ENCODE data around the gene USP24.

Gene USP24

GRCh38 chr1:55081188-55081904, 133.8 kb downstream of the USP24 start:
- H3K79me1 ChIP-seq (ENCODE audit: low read length): no peaks in the 10 kb centered on the region
- no peak overlapping the region for H4K8ac ChIP-seq (ENCODE audit: low read depth, low read length)
- H3K4ac ChIP-seq (ENCODE audit: low read depth, low read length): no peak overlapping the region
- no peak overlapping the region for H3K27ac ChIP-seq (ENCODE audit: low read depth, low read length)
- no peak overlapping the region for H2BK120ac ChIP-seq (ENCODE audit: low read depth, low read length)
- no peaks in the 10 kb centered on the region for H3K79me2 ChIP-seq (ENCODE audit: control insufficient read depth, insufficient read depth, low read length)
- H3K4me3 ChIP-seq (ENCODE audit: low read length): no peak overlapping the region
- no peaks in the 10 kb centered on the region for H3K4me1 ChIP-seq (ENCODE audit: control insufficient read depth, low read depth, low read length)
- H3K4me2 ChIP-seq (ENCODE audit: low read length): no peak overlapping the region
- H2BK5ac ChIP-seq (ENCODE audit: low read length): no peak overlapping the region
- no peak overlapping the region for H2BK15ac ChIP-seq (replicated peaks; ENCODE audit: low read depth)
- H3K56ac ChIP-seq (ENCODE audit: low read length): no peak overlapping the region
- H3K9ac ChIP-seq (ENCODE audit: low read length): no peak overlapping the region
- no peak overlapping the region for H2AK5ac ChIP-seq (ENCODE audit: low read length)
- no CpG with 5 or more reads among the region's 9 CpGs for WGBS (ENCODE audit: extremely low coverage, insufficient coverage, low lambda C conversion rate)
- no peaks in the 10 kb centered on the region for H3K27me3 ChIP-seq (ENCODE audit: insufficient read depth, low read length, poor library complexity)
- no peak overlapping the region for H4K5ac ChIP-seq (ENCODE audit: low read length)
- no peak overlapping the region for H3K18ac ChIP-seq (ENCODE audit: low read length)
- DNase-seq: peak; percentile 83
- H3K23ac ChIP-seq (ENCODE audit: low read length): no peak overlapping the region
- peaks cover 7% of the 10 kb centered on the region for H3K36me3 ChIP-seq (ENCODE audit: control insufficient read depth, insufficient read depth, low read length)

- Histone ChIP-seq H2BK5ac (ENCODE audit: low read length) (no peak overlapping the region), H3K79me2 (ENCODE audit: control insufficient read depth, insufficient read depth, low read length) (no peaks in the 10 kb centered on the region), H3K79me1 (ENCODE audit: low read length) (no peaks in the 10 kb centered on the region), H4K5ac (ENCODE audit: low read length) (no peak overlapping the region), H4K8ac (ENCODE audit: low read depth, low read length) (no peak overlapping the region), H3K23ac (ENCODE audit: low read length) (no peak overlapping the region), H3K27me3 (ENCODE audit: insufficient read depth, low read length, poor library complexity) (no peaks in the 10 kb centered on the region), H3K56ac (ENCODE audit: low read length) (no peak overlapping the region), H2BK120ac (ENCODE audit: low read depth, low read length) (no peak overlapping the region), H3K9ac (ENCODE audit: low read length) (no peak overlapping the region), H3K4me3 (ENCODE audit: low read length) (no peak overlapping the region), H3K18ac (ENCODE audit: low read length) (no peak overlapping the region), H3K27ac (ENCODE audit: low read depth, low read length) (no peak overlapping the region), H3K36me3 (ENCODE audit: control insufficient read depth, insufficient read depth, low read length) (peaks cover 7% of the 10 kb centered on the region), H2BK15ac (replicated peaks; ENCODE audit: low read depth) (no peak overlapping the region), H3K4me1 (ENCODE audit: control insufficient read depth, low read depth, low read length) (no peaks in the 10 kb centered on the region), H2AK5ac (ENCODE audit: low read length) (no peak overlapping the region), H3K4ac (ENCODE audit: low read depth, low read length) (no peak overlapping the region), H3K4me2 (ENCODE audit: low read length) (no peak overlapping the region)
- DNase-seq: no peak
- WGBS (ENCODE audit: extremely low coverage, insufficient coverage, low lambda C conversion rate): no CpG with 5 or more reads among the region's 7 CpGs
Measured at GRCh38 chr1:55079651-55080050, 135.5 kb downstream of the USP24 start.

- no peak overlapping the region for H4K8ac ChIP-seq (ENCODE audit: low read depth, low read length)
- H3K56ac ChIP-seq (ENCODE audit: low read length): no peak overlapping the region
- H2AK5ac ChIP-seq (ENCODE audit: low read length): no peak overlapping the region
- no peak overlapping the region for H2BK15ac ChIP-seq (replicated peaks; ENCODE audit: low read depth)
- H3K4me2 ChIP-seq (ENCODE audit: low read length): no peak overlapping the region
- H3K79me2 ChIP-seq (ENCODE audit: control insufficient read depth, insufficient read depth, low read length): no peaks in the 10 kb centered on the region
- no peak overlapping the region for H3K4ac ChIP-seq (ENCODE audit: low read depth, low read length)
- H3K4me1 ChIP-seq (ENCODE audit: control insufficient read depth, low read depth, low read length): no peaks in the 10 kb centered on the region
- no peak overlapping the region for H3K27ac ChIP-seq (ENCODE audit: low read depth, low read length)
- no peak overlapping the region for H2BK120ac ChIP-seq (ENCODE audit: low read depth, low read length)
- no peaks in the 10 kb centered on the region for H3K27me3 ChIP-seq (ENCODE audit: insufficient read depth, low read length, poor library complexity)
- no peak overlapping the region for H3K9ac ChIP-seq (ENCODE audit: low read length)
- WGBS (ENCODE audit: extremely low coverage, insufficient coverage, low lambda C conversion rate): no CpG with 5 or more reads among the region's 3 CpGs
- no peak overlapping the region for H3K4me3 ChIP-seq (ENCODE audit: low read length)
- H3K36me3 ChIP-seq (ENCODE audit: control insufficient read depth, insufficient read depth, low read length): peaks cover 7% of the 10 kb centered on the region
- H3K18ac ChIP-seq (ENCODE audit: low read length): no peak overlapping the region
- H3K23ac ChIP-seq (ENCODE audit: low read length): no peak overlapping the region
- H4K5ac ChIP-seq (ENCODE audit: low read length): no peak overlapping the region
- DNase-seq: no peak
- no peak overlapping the region for H2BK5ac ChIP-seq (ENCODE audit: low read length)
- no peaks in the 10 kb centered on the region for H3K79me1 ChIP-seq (ENCODE audit: low read length)
Measured at GRCh38 chr1:55078470-55078869, 136.7 kb downstream of the USP24 start.

- H3K4me3 ChIP-seq (ENCODE audit: low read length): no peak overlapping the region
- no peak overlapping the region for H2BK5ac ChIP-seq (ENCODE audit: low read length)
- no peak overlapping the region for H2BK15ac ChIP-seq (replicated peaks; ENCODE audit: low read depth)
- no peak overlapping the region for H3K9ac ChIP-seq (ENCODE audit: low read length)
- H3K4me2 ChIP-seq (ENCODE audit: low read length): no peak overlapping the region
- no peak overlapping the region for H3K4ac ChIP-seq (ENCODE audit: low read depth, low read length)
- no peak overlapping the region for H3K56ac ChIP-seq (ENCODE audit: low read length)
- H3K79me2 ChIP-seq (ENCODE audit: control insufficient read depth, insufficient read depth, low read length): no peaks in the 10 kb centered on the region
- H3K27me3 ChIP-seq (ENCODE audit: insufficient read depth, low read length, poor library complexity): no peaks in the 10 kb centered on the region
- no peak overlapping the region for H3K18ac ChIP-seq (ENCODE audit: low read length)
- no peak overlapping the region for H3K27ac ChIP-seq (ENCODE audit: low read depth, low read length)
- WGBS (ENCODE audit: extremely low coverage, insufficient coverage, low lambda C conversion rate): no CpG with 5 or more reads among the region's 1 CpG
- H2AK5ac ChIP-seq (ENCODE audit: low read length): no peak overlapping the region
- no peak overlapping the region for H2BK120ac ChIP-seq (ENCODE audit: low read depth, low read length)
- no peak overlapping the region for H4K8ac ChIP-seq (ENCODE audit: low read depth, low read length)
- H3K79me1 ChIP-seq (ENCODE audit: low read length): no peaks in the 10 kb centered on the region
- DNase-seq: no peak
- H3K36me3 ChIP-seq (ENCODE audit: control insufficient read depth, insufficient read depth, low read length): peaks cover 8% of the 10 kb centered on the region
- no peak overlapping the region for H3K23ac ChIP-seq (ENCODE audit: low read length)
- no peak overlapping the region for H4K5ac ChIP-seq (ENCODE audit: low read length)
- no peaks in the 10 kb centered on the region for H3K4me1 ChIP-seq (ENCODE audit: control insufficient read depth, low read depth, low read length)
Measured at GRCh38 chr1:55076356-55076755, 138.8 kb downstream of the USP24 start.

GRCh38 chr1:55074455-55074854, 140.7 kb downstream of the USP24 start:
- Histone ChIP-seq H3K79me1 (ENCODE audit: low read length) (no peaks in the 10 kb centered on the region), H3K4me3 (ENCODE audit: low read length) (no peak overlapping the region), H3K27ac (ENCODE audit: low read depth, low read length) (no peak overlapping the region), H3K79me2 (ENCODE audit: control insufficient read depth, insufficient read depth, low read length) (no peaks in the 10 kb centered on the region), H2AK5ac (ENCODE audit: low read length) (no peak overlapping the region), H2BK120ac (ENCODE audit: low read depth, low read length) (no peak overlapping the region), H4K5ac (ENCODE audit: low read length) (no peak overlapping the region), H3K9ac (ENCODE audit: low read length) (no peak overlapping the region), H2BK5ac (ENCODE audit: low read length) (no peak overlapping the region), H2BK15ac (replicated peaks; ENCODE audit: low read depth) (no peak overlapping the region), H3K18ac (ENCODE audit: low read length) (no peak overlapping the region), H3K36me3 (ENCODE audit: control insufficient read depth, insufficient read depth, low read length) (peaks cover 5% of the 10 kb centered on the region), H3K4me2 (ENCODE audit: low read length) (no peak overlapping the region), H3K27me3 (ENCODE audit: insufficient read depth, low read length, poor library complexity) (no peaks in the 10 kb centered on the region), H4K8ac (ENCODE audit: low read depth, low read length) (no peak overlapping the region), H3K23ac (ENCODE audit: low read length) (no peak overlapping the region), H3K56ac (ENCODE audit: low read length) (no peak overlapping the region), H3K4ac (ENCODE audit: low read depth, low read length) (no peak overlapping the region), H3K4me1 (ENCODE audit: control insufficient read depth, low read depth, low read length) (no peaks in the 10 kb centered on the region)
- no CpG with 5 or more reads among the region's 2 CpGs for WGBS (ENCODE audit: extremely low coverage, insufficient coverage, low lambda C conversion rate)
- no peak for DNase-seq
